Muscle layer of duodenum (tissue), 2 donors: ENCODE data around the gene SLC4A4.

Source experiments
- H3K27ac ChIP-seq: one replicate; pipeline ENCODE4 v1.7.0; 2013; ENCODE audit warnings: mild to moderate bottlenecking, low read length
- H3K27me3 ChIP-seq: one replicate; pipeline ENCODE4 v1.7.0; 2013; ENCODE audit warnings: low read depth, mild to moderate bottlenecking, control low read depth, low read length
- H3K36me3 ChIP-seq, 2 donors: one replicate each; pipeline ENCODE4 v1.7.0; 2013; ENCODE audit warnings: low read length in 2 of 2, control low read depth in 1 of 2, mild to moderate bottlenecking in 1 of 2; ENCODE audit not compliant: insufficient read depth in 2 of 2, control insufficient read depth in 1 of 2
- H3K4me1 ChIP-seq, 2 donors: one replicate each; pipeline ENCODE4 v1.7.0; 2013; ENCODE audit warnings: low read length in 2 of 2, mild to moderate bottlenecking in 2 of 2, control low read depth in 1 of 2, moderate library complexity in 1 of 2; ENCODE audit not compliant: insufficient read depth in 2 of 2, control insufficient read depth in 1 of 2
- H3K4me3 ChIP-seq, 2 donors: one replicate each; pipeline ENCODE4 v1.7.0; 2013; ENCODE audit warnings: low read length in 2 of 2, low read depth in 1 of 2, mild to moderate bottlenecking in 1 of 2
- H3K9me3 ChIP-seq, 2 donors: one replicate each; pipeline ENCODE4 v1.7.0; 2013; ENCODE audit warnings: low read length in 2 of 2, control low read depth in 1 of 2, mild to moderate bottlenecking in 1 of 2; ENCODE audit not compliant: control insufficient read depth in 1 of 2
- donor health status: healthy.

Gene SLC4A4

DNA sequence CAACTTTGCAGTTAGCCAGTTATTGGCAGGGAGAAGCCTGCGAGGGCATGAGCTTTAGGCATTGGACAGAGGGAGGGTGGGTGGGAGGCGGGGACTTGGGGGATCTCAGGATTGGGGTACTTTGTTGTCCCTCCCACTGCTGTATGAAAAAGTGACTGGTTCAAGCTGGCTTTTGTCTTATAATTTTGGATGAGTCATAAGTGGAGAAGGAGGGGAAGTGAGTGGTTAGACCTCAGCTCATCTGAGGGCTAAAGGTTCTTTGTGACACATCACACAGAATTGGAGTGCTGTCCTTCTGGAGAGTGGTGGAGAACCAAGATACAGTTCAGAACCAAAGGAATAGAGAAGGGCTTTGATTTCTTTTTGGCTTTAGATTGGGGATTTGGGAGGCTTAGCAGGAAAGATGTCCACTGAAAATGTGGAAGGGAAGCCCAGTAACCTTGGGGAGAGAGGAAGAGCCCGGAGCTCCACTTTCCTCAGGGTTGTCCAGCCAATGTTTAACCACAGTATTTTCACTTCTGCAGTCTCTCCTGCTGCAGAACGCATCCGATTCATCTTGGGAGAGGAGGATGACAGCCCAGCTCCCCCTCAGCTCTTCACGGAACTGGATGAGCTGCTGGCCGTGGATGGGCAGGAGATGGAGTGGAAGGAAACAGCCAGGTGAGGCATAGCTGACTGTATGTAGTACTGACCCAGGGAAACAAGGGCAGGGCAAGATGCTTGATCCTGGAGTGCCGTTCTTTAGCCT lies at the start of gene SLC4A4:
Gene SLC4A4, plus strand, starts transcription at position 175 of the 748 bp plus-strand sequence.
- no peaks in the 10 kb centered on the region for H3K36me3 ChIP-seq
- H3K9me3 ChIP-seq, result no peaks in the 10 kb centered on the region
- H3K27ac ChIP-seq, result no peak within 1 kb of the TSS
- H3K4me1 ChIP-seq, result no peaks in the 10 kb centered on the region
- H3K27me3 ChIP-seq, result no peaks in the 10 kb centered on the region
- no peak within 1 kb of the TSS for H3K4me3 ChIP-seq

DNA sequence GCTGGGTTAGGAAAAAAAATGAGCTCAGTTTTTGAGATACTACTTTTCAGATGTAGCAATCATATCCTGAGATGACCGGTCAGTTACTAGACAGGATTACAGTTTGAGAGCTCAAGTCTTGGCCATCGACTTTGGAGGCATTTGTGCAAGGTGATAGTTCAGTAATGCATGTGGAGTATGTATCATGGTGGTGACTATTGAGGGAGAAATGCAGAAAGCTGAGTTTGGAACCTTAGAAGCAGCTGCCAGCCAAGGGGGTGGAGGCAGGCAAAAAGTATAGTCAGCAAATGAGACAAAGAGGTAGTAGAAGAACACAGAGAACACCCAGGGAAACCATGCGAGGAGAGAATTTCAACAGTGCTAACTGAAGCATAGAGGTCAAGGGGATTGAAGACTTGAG lies 48.7 kb upstream of the SLC4A4 start:
- Histone ChIP-seq H3K27ac (no peak overlapping the region), H3K4me3 (no peak overlapping the region)

DNA sequence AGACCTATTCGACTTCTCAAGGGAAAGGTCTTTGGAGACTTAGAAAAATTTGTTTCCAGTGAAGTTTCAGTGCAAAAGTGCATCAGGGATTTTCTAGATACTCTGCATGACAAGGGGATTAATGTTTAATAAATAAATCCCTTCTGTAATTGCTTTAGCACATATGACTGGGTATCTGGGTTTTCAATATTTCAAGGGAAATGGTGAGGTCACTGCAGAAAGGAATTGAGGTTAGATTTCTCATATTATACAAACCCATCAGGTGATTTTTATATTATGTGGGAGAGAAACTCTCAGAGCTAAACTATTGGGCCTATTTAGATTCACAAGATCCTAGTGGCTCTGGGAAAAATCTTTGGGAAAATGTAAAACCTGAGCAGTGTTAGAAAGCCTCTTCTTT lies 48.3 kb upstream of the SLC4A4 start:
- H3K4me3 ChIP-seq, result no peak overlapping the region
- H3K9me3 ChIP-seq, result no peaks in the 10 kb centered on the region
- no peaks in the 10 kb centered on the region for H3K4me1 ChIP-seq
- H3K27ac ChIP-seq, result no peak overlapping the region
- no peaks in the 10 kb centered on the region for H3K36me3 ChIP-seq
- no peaks in the 10 kb centered on the region for H3K27me3 ChIP-seq

More for the DNA sequence above, 48.7 kb upstream of the SLC4A4 start:
- Histone ChIP-seq H3K4me1 (no peaks in the 10 kb centered on the region), H3K9me3 (no peaks in the 10 kb centered on the region), H3K27me3 (no peaks in the 10 kb centered on the region), H3K36me3 (no peaks in the 10 kb centered on the region)

DNA sequence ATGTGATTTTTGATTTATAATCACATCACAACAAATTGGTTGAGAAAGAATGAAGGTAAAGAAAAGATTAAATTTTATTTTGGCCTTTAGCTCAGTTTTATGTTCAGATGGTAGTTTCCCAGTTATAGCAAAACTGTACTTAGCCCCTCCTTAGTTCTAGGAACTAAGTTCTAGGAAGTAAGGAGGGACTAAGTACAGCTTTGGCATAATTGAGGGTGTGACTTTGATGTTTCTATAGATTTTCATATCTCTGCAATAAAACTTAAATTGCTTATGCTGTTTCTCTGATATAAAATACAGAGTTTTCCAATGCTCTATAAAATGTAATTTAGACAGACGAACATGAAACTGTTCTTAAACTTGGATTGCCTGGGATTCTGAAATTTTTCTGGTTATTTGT lies 46.6 kb upstream of the SLC4A4 start:
- no peaks in the 10 kb centered on the region for H3K4me1 ChIP-seq
- H3K27ac ChIP-seq, result no peak overlapping the region
- no peak overlapping the region for H3K4me3 ChIP-seq
- no peaks in the 10 kb centered on the region for H3K27me3 ChIP-seq
- no peaks in the 10 kb centered on the region for H3K9me3 ChIP-seq
- no peaks in the 10 kb centered on the region for H3K36me3 ChIP-seq

DNA sequence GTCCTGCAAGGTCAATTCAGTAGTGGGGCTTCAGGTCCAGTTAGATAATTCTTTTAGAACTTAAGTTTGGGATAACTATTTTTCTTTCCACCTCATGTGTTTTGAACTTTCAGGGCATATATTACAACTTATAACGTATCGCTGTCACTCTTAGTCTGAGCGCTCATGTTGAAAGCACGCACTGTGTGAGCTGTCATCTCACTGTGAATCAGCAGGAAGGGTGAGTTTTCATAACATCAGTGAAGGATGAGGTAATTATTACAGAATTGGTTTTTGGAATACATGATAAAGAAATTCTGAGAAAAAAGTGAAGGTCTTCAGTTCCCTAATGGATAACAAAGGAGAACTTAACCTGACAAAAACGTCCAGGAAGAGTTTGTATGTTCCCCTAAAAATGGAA lies 45.1 kb upstream of the SLC4A4 start:
- no peak overlapping the region for H3K4me3 ChIP-seq
- no peaks in the 10 kb centered on the region for H3K36me3 ChIP-seq
- H3K27me3 ChIP-seq, result no peaks in the 10 kb centered on the region
- no peaks in the 10 kb centered on the region for H3K9me3 ChIP-seq
- H3K27ac ChIP-seq, result no peak overlapping the region
- H3K4me1 ChIP-seq, result no peaks in the 10 kb centered on the region

DNA sequence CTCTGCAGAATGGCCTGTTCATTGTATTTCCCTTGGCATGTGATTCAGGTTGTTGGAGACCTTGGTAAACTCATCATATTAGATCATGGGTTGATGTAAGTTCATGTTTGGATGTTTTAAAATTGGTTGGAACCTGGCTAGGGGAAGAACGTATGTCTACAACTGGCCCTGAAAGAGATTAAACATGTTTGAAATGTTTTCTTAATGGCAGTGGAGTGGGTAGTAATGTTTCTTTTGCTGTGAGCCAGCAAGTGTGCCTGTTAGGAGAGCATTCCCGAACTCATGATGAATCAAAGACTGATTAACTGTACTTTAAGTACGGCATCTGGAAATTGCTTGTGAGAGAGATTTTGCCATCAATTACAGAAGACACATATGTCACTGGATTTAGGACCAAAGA lies 44.5 kb upstream of the SLC4A4 start:
- H3K4me1 ChIP-seq, result no peaks in the 10 kb centered on the region
- no peaks in the 10 kb centered on the region for H3K9me3 ChIP-seq
- no peak overlapping the region for H3K27ac ChIP-seq
- no peaks in the 10 kb centered on the region for H3K36me3 ChIP-seq
- no peak overlapping the region for H3K4me3 ChIP-seq
- H3K27me3 ChIP-seq, result no peaks in the 10 kb centered on the region

DNA sequence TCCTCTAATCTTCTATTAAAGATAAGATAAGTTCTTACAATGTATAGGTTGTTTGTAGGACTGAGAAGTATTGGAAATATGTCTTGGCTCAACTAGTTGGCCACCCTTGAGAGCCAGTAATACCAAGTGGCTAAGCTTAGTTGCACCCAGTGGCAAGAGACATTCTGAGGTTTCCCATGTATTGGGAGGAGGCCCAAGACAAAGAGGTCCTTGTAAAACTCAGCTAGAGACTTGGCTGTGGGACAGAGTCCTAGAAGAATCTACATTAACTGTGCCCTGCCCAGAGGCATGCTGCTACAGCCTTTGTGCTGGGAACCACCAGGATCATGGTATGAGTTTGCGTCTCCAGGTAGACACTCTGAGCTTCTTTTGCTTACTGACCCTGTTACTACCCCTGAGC lies 41.9 kb upstream of the SLC4A4 start:
- H3K4me3 ChIP-seq, result no peak overlapping the region
- H3K27me3 ChIP-seq, result no peaks in the 10 kb centered on the region
- H3K9me3 ChIP-seq, result no peaks in the 10 kb centered on the region
- H3K4me1 ChIP-seq, result no peaks in the 10 kb centered on the region
- no peak overlapping the region for H3K27ac ChIP-seq
- no peaks in the 10 kb centered on the region for H3K36me3 ChIP-seq

DNA sequence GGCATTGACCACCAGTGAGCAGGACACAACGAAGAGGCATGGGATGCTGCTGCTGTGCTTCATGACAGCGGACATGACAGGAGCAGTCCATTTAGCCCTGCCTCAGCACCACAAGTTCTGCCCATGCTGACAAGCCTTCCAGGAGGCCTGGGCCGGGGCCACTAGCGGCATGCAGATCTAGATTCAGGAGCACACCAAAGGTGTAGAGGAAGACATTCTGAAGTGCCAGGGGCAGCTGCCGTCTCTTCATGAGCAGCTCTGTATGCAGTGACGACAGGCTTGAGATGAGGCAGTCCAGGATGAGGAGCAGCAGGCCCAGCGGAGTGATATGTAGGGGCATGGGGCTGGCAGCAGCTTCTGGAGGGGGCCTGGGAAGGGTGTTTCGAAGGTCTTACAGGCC lies 38.5 kb upstream of the SLC4A4 start:
- Histone ChIP-seq H3K27me3 (no peaks in the 10 kb centered on the region), H3K4me3 (no peak overlapping the region), H3K36me3 (no peaks in the 10 kb centered on the region), H3K4me1 (no peaks in the 10 kb centered on the region), H3K9me3 (no peaks in the 10 kb centered on the region), H3K27ac (no peak overlapping the region)

DNA sequence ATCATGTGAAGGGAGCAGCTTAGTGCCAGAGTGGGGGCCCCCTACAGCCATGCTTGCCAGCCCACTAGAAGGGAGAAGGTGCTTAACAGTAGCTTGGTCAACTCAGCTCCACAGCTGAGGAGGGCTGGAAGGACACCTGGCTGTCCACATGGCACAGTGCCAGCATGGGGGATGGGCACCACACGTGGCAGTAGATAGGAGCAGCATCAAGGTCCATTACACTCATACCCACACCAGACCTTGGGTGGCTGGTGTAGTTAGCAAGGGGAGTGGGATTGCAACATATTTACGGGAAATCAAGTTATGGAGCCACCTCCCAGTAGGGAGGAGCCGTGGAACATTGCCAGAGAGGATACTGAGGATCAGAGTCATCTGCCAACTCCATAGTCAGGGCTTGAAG lies 37.9 kb upstream of the SLC4A4 start:
- no peaks in the 10 kb centered on the region for H3K27me3 ChIP-seq
- no peak overlapping the region for H3K27ac ChIP-seq
- H3K4me3 ChIP-seq, result no peak overlapping the region
- no peaks in the 10 kb centered on the region for H3K4me1 ChIP-seq
- no peaks in the 10 kb centered on the region for H3K36me3 ChIP-seq
- H3K9me3 ChIP-seq, result no peaks in the 10 kb centered on the region

DNA sequence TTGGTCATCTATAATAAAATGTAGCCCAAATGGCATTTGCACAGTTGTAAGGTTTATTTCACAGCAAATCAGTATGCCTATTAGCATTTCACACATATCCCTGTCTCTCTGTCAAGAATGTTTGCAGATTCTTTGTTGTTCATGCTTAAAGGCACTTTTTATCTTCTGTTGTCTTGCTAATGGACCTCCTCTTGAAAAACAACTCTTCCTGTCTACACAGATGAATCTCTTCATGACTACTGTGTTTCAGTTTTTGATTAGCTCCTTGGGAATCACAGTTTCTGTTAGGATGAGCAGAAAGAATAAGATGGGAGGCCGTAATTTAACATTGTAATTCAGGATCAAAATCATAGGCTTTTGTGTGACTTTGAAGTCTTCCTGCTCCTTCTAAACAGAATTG lies 35.5 kb upstream of the SLC4A4 start:
- Histone ChIP-seq H3K36me3 (no peaks in the 10 kb centered on the region), H3K4me3 (no peak overlapping the region), H3K4me1 (no peaks in the 10 kb centered on the region), H3K27me3 (no peaks in the 10 kb centered on the region), H3K27ac (no peak overlapping the region), H3K9me3 (no peaks in the 10 kb centered on the region)

DNA sequence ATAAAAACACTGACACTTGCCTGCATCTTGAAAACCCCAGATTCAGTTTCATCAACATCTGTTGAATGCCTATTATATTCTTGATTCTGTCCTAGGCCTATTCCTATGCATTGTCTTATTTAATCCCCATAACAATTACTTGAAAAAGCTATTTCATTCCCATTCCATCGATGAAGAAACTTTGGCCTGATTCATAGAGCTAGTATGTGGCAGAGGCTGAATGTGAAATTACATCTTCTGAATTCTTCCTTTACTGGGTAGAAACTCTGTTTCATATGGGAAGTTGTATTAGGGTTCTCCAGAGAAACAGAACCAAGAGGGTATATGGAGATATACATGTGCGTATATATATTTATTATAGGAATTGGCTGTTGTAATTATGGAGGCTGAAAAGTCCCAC lies 35.0 kb upstream of the SLC4A4 start:
- no peak overlapping the region for H3K4me3 ChIP-seq
- no peaks in the 10 kb centered on the region for H3K4me1 ChIP-seq
- no peaks in the 10 kb centered on the region for H3K9me3 ChIP-seq
- no peaks in the 10 kb centered on the region for H3K27me3 ChIP-seq
- H3K36me3 ChIP-seq, result no peaks in the 10 kb centered on the region
- no peak overlapping the region for H3K27ac ChIP-seq

DNA sequence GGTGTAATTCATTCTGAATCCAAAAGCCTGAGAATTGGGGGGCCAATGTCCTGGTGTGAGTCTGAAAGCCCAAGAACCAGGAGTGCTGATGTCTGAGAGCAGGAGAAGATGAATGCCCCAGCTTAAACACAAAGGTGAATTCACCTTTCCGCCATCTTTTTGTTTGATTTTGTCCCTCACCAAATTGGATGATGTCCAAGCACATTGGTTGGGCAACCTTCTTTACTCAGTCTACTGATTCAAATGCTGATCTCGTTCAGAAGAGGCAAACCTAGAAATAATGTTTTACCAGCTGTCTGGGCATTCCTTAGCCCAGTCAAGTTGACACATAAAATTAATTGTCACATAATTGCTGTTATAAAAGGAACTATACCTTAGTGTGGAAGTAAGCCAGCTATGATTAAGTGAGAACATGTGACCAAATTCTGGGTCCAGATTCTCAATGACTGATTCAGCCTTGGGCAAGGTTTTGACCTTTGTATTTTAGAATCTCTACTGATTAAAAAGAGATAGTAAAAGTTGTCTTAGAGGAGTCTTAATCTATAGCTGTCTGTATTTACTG lies 34.5 kb upstream of the SLC4A4 start:
- no peak overlapping the region for H3K4me3 ChIP-seq
- H3K27me3 ChIP-seq, result no peaks in the 10 kb centered on the region
- H3K9me3 ChIP-seq, result no peaks in the 10 kb centered on the region
- H3K4me1 ChIP-seq, result no peaks in the 10 kb centered on the region
- no peak overlapping the region for H3K27ac ChIP-seq
- no peaks in the 10 kb centered on the region for H3K36me3 ChIP-seq
